MM.1S (cell line): ENCODE measurements around the gene SERTM2.

Experiments
- DNase-seq: peaks from one replicate; pipeline ENCODE4 v3.0.0-alpha.2; 2015
- H2AFZ ChIP-seq: fragments of 300-600 bp; sonication (generic); 2 replicates; pipeline ENCODE4 v1.6.0; 2016; ENCODE audit warnings: antibody characterized with exemption, low read length
- H3F3A ChIP-seq: fragments of 300-600 bp; sonication (generic); 2 replicates; pipeline ENCODE4 v1.6.1; 2016; ENCODE audit warnings: mild to moderate bottlenecking, antibody characterized with exemption, low read length, moderate library complexity, mixed read lengths; ENCODE audit not compliant: insufficient read depth
- H3K27ac ChIP-seq: fragments of 300-600 bp; sonication (generic); 2 replicates; pipeline ENCODE4 v1.5.1; 2016; ENCODE audit warnings: mild to moderate bottlenecking, low read length
- H3K27me3 ChIP-seq: fragments of 300-600 bp; sonication (generic); replicated peaks from 2 replicates; pipeline ENCODE4 v1.6.0; 2016; ENCODE audit warnings: low read length; ENCODE audit not compliant: insufficient read depth
- H3K36me3 ChIP-seq: fragments of 300-600 bp; sonication (generic); replicated peaks from 2 replicates; pipeline ENCODE4 v1.6.1; 2016; ENCODE audit warnings: mild to moderate bottlenecking, low read length, mixed read lengths; ENCODE audit not compliant: insufficient read depth
- H3K4me1 ChIP-seq: fragments of 300-600 bp; sonication (generic); 2 replicates; pipeline ENCODE4 v1.6.1; 2016; ENCODE audit warnings: low read length, mixed read lengths
- H3K4me2 ChIP-seq: fragments of 300-600 bp; sonication (generic); 2 replicates; pipeline ENCODE4 v1.6.0; 2016; ENCODE audit warnings: low read depth, low read length
- H3K4me3 ChIP-seq: fragments of 300-600 bp; sonication (generic); 2 replicates; pipeline ENCODE4 v1.5.1; 2016; ENCODE audit warnings: low read length, mixed read lengths
- H3K79me2 ChIP-seq: fragments of 300-600 bp; sonication (generic); 2 replicates; pipeline ENCODE4 v1.6.1; 2016; ENCODE audit warnings: mixed run types, low read length, mixed read lengths
- H3K9ac ChIP-seq: fragments of 300-600 bp; sonication (generic); 2 replicates; pipeline ENCODE4 v1.6.1; 2016; ENCODE audit warnings: low read length, mixed read lengths
- H3K9me2 ChIP-seq: fragments of 300-600 bp; sonication (generic); replicated peaks from 2 replicates; pipeline ENCODE4 v1.6.1; 2016; ENCODE audit warnings: mild to moderate bottlenecking, low read length, mixed read lengths; ENCODE audit not compliant: insufficient read depth
- H3K9me3 ChIP-seq: fragments of 300-600 bp; sonication (generic); replicated peaks from 2 replicates; pipeline ENCODE4 v1.6.1; 2016; ENCODE audit warnings: mild to moderate bottlenecking, low read length, mixed read lengths; ENCODE audit not compliant: insufficient read depth
- H4K20me1 ChIP-seq: fragments of 300-600 bp; sonication (generic); 2 replicates; pipeline ENCODE4 v1.6.1; 2016; ENCODE audit warnings: mild to moderate bottlenecking, low read length, moderate library complexity, mixed read lengths; ENCODE audit not compliant: insufficient read depth
- EZH2 ChIP-seq: fragments of 300-600 bp; sonication (generic); optimal IDR thresholded peaks from 2 replicates; pipeline ENCODE3; 2017; ENCODE audit warnings: low read depth, mild to moderate bottlenecking, antibody characterized with exemption, low read length, mixed read lengths
- EZH2phosphoT487 ChIP-seq: fragments of 300-600 bp; sonication (generic); IDR thresholded peaks from 2 replicates; pipeline ENCODE4 v1.6.1; 2018; ENCODE audit warnings: antibody characterized with exemption, low read length
- TF ChIP-seq, protein P1 (sequence below): fragments of 300-600 bp; sonication (generic); IDR thresholded peaks from 2 replicates; pipeline ENCODE4 v1.5.1; 2016; ENCODE audit warnings: antibody characterized with exemption, low read length, mixed read lengths

SERTM2 gene

DNA sequence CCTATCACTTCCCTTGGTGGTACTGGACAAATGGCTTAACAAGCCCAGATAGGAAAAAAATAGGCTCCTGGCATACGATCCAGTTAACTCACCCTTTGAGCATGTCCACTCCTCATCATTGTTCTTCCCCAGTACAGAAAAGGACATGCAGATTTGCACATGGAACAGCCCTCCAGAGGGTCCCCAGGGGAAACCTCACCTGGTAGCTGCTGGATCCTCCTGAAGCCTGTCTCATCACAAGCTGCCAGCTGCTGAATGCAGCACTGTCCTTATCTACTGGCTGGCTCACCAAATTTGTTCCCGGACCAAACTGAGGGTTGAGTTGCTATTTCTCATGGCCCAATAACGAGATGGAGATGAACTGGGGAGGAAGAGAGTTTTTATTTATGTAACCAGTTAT is 49.4 kb downstream of the SERTM2 start:
- TF ChIP-seq EZH2 = no peak
- TF ChIP-seq EZH2phosphoT487 = no peak
- TF ChIP-seq, protein P1, sequence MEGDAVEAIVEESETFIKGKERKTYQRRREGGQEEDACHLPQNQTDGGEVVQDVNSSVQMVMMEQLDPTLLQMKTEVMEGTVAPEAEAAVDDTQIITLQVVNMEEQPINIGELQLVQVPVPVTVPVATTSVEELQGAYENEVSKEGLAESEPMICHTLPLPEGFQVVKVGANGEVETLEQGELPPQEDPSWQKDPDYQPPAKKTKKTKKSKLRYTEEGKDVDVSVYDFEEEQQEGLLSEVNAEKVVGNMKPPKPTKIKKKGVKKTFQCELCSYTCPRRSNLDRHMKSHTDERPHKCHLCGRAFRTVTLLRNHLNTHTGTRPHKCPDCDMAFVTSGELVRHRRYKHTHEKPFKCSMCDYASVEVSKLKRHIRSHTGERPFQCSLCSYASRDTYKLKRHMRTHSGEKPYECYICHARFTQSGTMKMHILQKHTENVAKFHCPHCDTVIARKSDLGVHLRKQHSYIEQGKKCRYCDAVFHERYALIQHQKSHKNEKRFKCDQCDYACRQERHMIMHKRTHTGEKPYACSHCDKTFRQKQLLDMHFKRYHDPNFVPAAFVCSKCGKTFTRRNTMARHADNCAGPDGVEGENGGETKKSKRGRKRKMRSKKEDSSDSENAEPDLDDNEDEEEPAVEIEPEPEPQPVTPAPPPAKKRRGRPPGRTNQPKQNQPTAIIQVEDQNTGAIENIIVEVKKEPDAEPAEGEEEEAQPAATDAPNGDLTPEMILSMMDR = no peak
- no peak overlapping the region for H3K4me3 ChIP-seq
- no peaks in the 10 kb centered on the region for H3K4me1 ChIP-seq
- no peaks in the 10 kb centered on the region for H4K20me1 ChIP-seq
- DNase-seq = no peak
- H3K27me3 ChIP-seq = no peaks in the 10 kb centered on the region
- no peaks in the 10 kb centered on the region for H3F3A ChIP-seq
- no peaks in the 10 kb centered on the region for H3K9me2 ChIP-seq
- no peaks in the 10 kb centered on the region for H3K36me3 ChIP-seq
- H3K27ac ChIP-seq = no peak overlapping the region
- H3K9me3 ChIP-seq = no peaks in the 10 kb centered on the region
- H3K79me2 ChIP-seq = no peaks in the 10 kb centered on the region
- no peak overlapping the region for H3K9ac ChIP-seq
- no peak overlapping the region for H2AFZ ChIP-seq
- no peak overlapping the region for H3K4me2 ChIP-seq

DNA sequence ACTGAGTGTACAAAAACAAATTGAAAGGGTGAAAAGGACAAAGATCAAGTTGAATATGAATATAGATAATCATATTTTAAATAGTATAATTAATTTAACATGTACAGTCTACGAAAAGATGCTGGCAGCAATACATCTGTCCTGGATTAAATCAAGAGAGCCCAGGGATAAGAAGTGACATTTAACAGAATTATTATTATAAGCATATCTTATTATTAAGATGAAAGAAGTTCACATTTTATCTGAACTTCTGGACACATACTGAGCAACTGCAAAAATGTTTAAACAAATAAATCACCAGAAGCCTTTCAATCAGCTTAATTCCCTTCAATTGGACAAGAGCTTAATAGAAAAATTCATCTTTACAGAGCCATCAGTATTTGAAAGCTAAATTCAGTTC is 50.4 kb downstream of the SERTM2 start:
- Histone ChIP-seq H3K9me2 (no peaks in the 10 kb centered on the region), H3K79me2 (no peaks in the 10 kb centered on the region), H3K36me3 (no peaks in the 10 kb centered on the region), H3K27ac (no peak overlapping the region), H2AFZ (no peak overlapping the region), H3K4me2 (no peak overlapping the region), H3F3A (no peaks in the 10 kb centered on the region), H4K20me1 (no peaks in the 10 kb centered on the region), H3K4me1 (no peaks in the 10 kb centered on the region), H3K9me3 (no peaks in the 10 kb centered on the region), H3K9ac (no peak overlapping the region), H3K4me3 (no peak overlapping the region), H3K27me3 (no peaks in the 10 kb centered on the region)
- no peak for DNase-seq
- TF ChIP-seq EZH2phosphoT487 (no peak), EZH2 (no peak)
- TF ChIP-seq, protein P1 = no peak

DNA sequence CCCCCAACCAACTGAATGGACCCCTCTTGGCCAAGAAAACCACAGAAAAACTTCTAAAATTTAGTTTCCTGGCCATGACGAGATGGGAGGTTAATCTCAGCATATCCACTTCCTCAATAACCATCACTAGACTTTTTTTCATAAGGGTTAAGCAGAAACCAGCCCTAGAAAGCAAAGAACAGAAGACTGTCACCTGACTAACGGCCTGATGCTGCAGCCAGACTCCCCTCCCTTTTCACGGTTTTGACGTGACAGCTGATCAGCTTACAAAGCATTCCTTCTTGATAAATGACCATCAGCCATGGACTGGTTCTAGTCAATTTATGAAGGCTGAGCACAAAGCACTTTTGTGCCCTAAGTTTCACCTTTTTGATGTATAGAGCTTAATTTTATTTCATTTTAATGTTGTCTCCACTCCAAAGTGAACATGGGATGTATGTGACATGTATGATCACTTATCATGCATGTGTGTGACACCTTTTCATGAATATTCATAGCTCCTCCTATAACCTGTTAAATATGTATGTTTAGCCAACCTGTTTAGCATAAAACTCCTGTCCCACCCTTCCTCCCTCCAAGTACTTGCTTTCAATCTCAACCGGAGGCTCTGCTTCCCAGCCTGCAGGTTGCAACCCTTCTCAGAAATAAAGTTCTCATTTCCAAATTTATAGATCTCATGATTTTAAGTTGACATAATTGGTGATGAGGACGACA is 56.3 kb downstream of the SERTM2 start:
- no peaks in the 10 kb centered on the region for H3K79me2 ChIP-seq
- no peaks in the 10 kb centered on the region for H3K4me1 ChIP-seq
- no peaks in the 10 kb centered on the region for H3K36me3 ChIP-seq
- H4K20me1 ChIP-seq = no peaks in the 10 kb centered on the region
- no peaks in the 10 kb centered on the region for H3K9me3 ChIP-seq
- H3K4me3 ChIP-seq = no peak overlapping the region
- no peak overlapping the region for H3K4me2 ChIP-seq
- no peak overlapping the region for H2AFZ ChIP-seq
- DNase-seq = no peak
- no peak overlapping the region for H3K27ac ChIP-seq
- no peaks in the 10 kb centered on the region for H3K27me3 ChIP-seq
- H3F3A ChIP-seq = no peaks in the 10 kb centered on the region
- H3K9me2 ChIP-seq = no peaks in the 10 kb centered on the region
- TF ChIP-seq, protein P1 = no peak
- TF ChIP-seq EZH2phosphoT487 (no peak), EZH2 (no peak)
- H3K9ac ChIP-seq = no peak overlapping the region
